HG03469 (cell line): ENCODE results near the gene NDRG4.

ENCODE experiments used
- ATAC-seq: cut with Tn5 transposase; IDR thresholded peaks from one replicate; pipeline ENCODE4 v1.9.1; 2021; ENCODE audit warnings: mild to moderate bottlenecking, moderate library complexity, moderate number of reproducible peaks; ENCODE audit not compliant: unreplicated experiment

The NDRG4 gene

GRCh38 chr16:58508671-58509251 is 8.8 kb downstream of the NDRG4 start:
- ATAC-seq = no peak

- ATAC-seq = no peak
Measured at GRCh38 chr16:58509256-58510096, 9.5 kb downstream of the NDRG4 start.

- no peak for ATAC-seq
Measured at GRCh38 chr16:58510097-58510775, 10.3 kb downstream of the NDRG4 start.

GRCh38 chr16:58510776-58511628 is 11.1 kb downstream of the NDRG4 start:
- no peak for ATAC-seq

- ATAC-seq = no peak
Measured at GRCh38 chr16:58511933-58512815, 12.2 kb downstream of the NDRG4 start.

GRCh38 chr16:58513874-58514273 is 13.9 kb downstream of the NDRG4 start:
- ATAC-seq = no peak

- peak; percentile 50 for ATAC-seq
Measured at GRCh38 chr16:58515125-58515870, 15.4 kb downstream of the NDRG4 start, which contains the start of gene SETD6. TSS of gene SETD6 (plus strand) at chr16:58515517. CDS start at chr16:58515538, 21 bp downstream.

- peak; percentile 14 for ATAC-seq
Measured at GRCh38 chr16:58515871-58516767, 16.2 kb downstream of the NDRG4 start.

- no peak for ATAC-seq
Measured at GRCh38 chr16:58516768-58517107, 16.8 kb downstream of the NDRG4 start.

- peak; percentile 31 for ATAC-seq
Measured at GRCh38 chr16:58518083-58518979, 18.4 kb downstream of the NDRG4 start.

GRCh38 chr16:58518980-58519368 is 19.0 kb downstream of the NDRG4 start:
- no peak for ATAC-seq

GRCh38 chr16:58519707-58520106 is 19.8 kb downstream of the NDRG4 start:
- no peak for ATAC-seq

GRCh38 chr16:58530179-58530578 is 30.2 kb downstream of the NDRG4 start:
- ATAC-seq = no peak

- no peak for ATAC-seq
Measured at GRCh38 chr16:58532414-58532813, 32.5 kb downstream of the NDRG4 start.

- ATAC-seq = no peak
Measured at GRCh38 chr16:58533751-58534470, 34.0 kb downstream of the NDRG4 start.

GRCh38 chr16:58535100-58535499 is 35.2 kb downstream of the NDRG4 start:
- no peak for ATAC-seq

- no peak for ATAC-seq
Measured at GRCh38 chr16:58536278-58536677, 36.3 kb downstream of the NDRG4 start.
